HEK293 (cell line): ENCODE measurements around the gene MTMR3.

Source experiments
- CTCF ChIP-seq: fragments of 450-650 bp; formaldehyde crosslinking; IDR thresholded peaks from 2 replicates; pipeline ENCODE4 v1.5.1; 2016; ENCODE audit warnings: missing biosample characterization, missing genetic modification characterization
- HOXA7 ChIP-seq: sonication (generic); formaldehyde crosslinking; IDR thresholded peaks from 2 replicates; pipeline ENCODE4 v1.8.1; 2022; ENCODE audit warnings: missing genetic modification reagents, borderline replicate concordance
- KLF8 ChIP-seq: fragments of 450-650 bp; formaldehyde crosslinking; IDR thresholded peaks from 2 replicates; pipeline ENCODE4 v1.5.1; 2016; ENCODE audit warnings: missing biosample characterization, missing genetic modification characterization
- PRDM10 ChIP-seq: fragments of 450-650 bp; formaldehyde crosslinking; IDR thresholded peaks from 2 replicates; pipeline ENCODE4 v1.5.1; 2016; ENCODE audit warnings: missing biosample characterization, missing genetic modification characterization
- SCRT1 ChIP-seq: fragments of 450-650 bp; formaldehyde crosslinking; IDR thresholded peaks from 2 replicates; pipeline ENCODE4 v1.5.1; 2016; ENCODE audit warnings: missing biosample characterization, missing genetic modification characterization, borderline replicate concordance
- ZNF221 ChIP-seq: fragments of 450-650 bp; formaldehyde crosslinking; IDR thresholded peaks from 2 replicates; pipeline ENCODE4 v1.5.1; 2017; ENCODE audit warnings: missing biosample characterization, missing genetic modification characterization, borderline replicate concordance
- ZNF23 ChIP-seq: fragments of 450-650 bp; formaldehyde crosslinking; IDR thresholded peaks from 2 replicates; pipeline ENCODE4 v1.5.1; 2016; ENCODE audit warnings: missing biosample characterization, missing genetic modification characterization, borderline replicate concordance
- ZNF394 ChIP-seq: fragments of 450-650 bp; formaldehyde crosslinking; IDR thresholded peaks from 2 replicates; pipeline ENCODE4 v1.5.1; 2016; ENCODE audit warnings: missing biosample characterization, missing genetic modification characterization, mild to moderate bottlenecking, moderate library complexity, borderline replicate concordance
- ZNF404 ChIP-seq: fragments of 450-650 bp; formaldehyde crosslinking; IDR thresholded peaks from 2 replicates; pipeline ENCODE4 v1.5.1; 2017; ENCODE audit warnings: missing biosample characterization, missing genetic modification characterization
- ZNF426 ChIP-seq: fragments of 450-650 bp; formaldehyde crosslinking; IDR thresholded peaks from 2 replicates; pipeline ENCODE4 v1.5.1; 2017; ENCODE audit warnings: missing biosample characterization, missing genetic modification characterization, mild to moderate bottlenecking, inconsistent platforms, moderate library complexity
- ZNF514 ChIP-seq: fragments of 450-650 bp; formaldehyde crosslinking; IDR thresholded peaks from 2 replicates; pipeline ENCODE4 v1.5.1; 2016; ENCODE audit warnings: missing biosample characterization, missing genetic modification characterization
- ZNF768 ChIP-seq: fragments of 450-650 bp; formaldehyde crosslinking; IDR thresholded peaks from 2 replicates; pipeline ENCODE4 v1.5.1; 2018; ENCODE audit warnings: missing biosample characterization, mild to moderate bottlenecking, missing genetic modification characterization
- TF ChIP-seq, protein P1 (sequence below): fragments of 450-650 bp; formaldehyde crosslinking; IDR thresholded peaks from 2 replicates; pipeline ENCODE4 v1.5.1; 2016; ENCODE audit warnings: missing biosample characterization, missing genetic modification characterization
- TF ChIP-seq, protein P2 (sequence below): fragments of 450-650 bp; formaldehyde crosslinking; IDR thresholded peaks from 2 replicates; pipeline ENCODE4 v1.5.1; 2016; ENCODE audit warnings: missing biosample characterization, missing genetic modification characterization, low read depth

- TF ChIP-seq HOXA7 (CRISPR knock-in tag) (no peak), SCRT1 (no peak), ZNF221 (tag by site-specific recombination) (no peak), CTCF (tag by site-specific recombination) (no peak), PRDM10 (tag by site-specific recombination) (no peak), ZNF514 (tag by site-specific recombination) (no peak), ZNF768 (tag by site-specific recombination) (no peak), ZNF394 (no peak), ZNF426 (tag by site-specific recombination) (no peak), ZNF23 (no peak), KLF8 (tag by site-specific recombination) (no peak), ZNF404 (tag by site-specific recombination) (no peak)
- TF ChIP-seq, protein P1, sequence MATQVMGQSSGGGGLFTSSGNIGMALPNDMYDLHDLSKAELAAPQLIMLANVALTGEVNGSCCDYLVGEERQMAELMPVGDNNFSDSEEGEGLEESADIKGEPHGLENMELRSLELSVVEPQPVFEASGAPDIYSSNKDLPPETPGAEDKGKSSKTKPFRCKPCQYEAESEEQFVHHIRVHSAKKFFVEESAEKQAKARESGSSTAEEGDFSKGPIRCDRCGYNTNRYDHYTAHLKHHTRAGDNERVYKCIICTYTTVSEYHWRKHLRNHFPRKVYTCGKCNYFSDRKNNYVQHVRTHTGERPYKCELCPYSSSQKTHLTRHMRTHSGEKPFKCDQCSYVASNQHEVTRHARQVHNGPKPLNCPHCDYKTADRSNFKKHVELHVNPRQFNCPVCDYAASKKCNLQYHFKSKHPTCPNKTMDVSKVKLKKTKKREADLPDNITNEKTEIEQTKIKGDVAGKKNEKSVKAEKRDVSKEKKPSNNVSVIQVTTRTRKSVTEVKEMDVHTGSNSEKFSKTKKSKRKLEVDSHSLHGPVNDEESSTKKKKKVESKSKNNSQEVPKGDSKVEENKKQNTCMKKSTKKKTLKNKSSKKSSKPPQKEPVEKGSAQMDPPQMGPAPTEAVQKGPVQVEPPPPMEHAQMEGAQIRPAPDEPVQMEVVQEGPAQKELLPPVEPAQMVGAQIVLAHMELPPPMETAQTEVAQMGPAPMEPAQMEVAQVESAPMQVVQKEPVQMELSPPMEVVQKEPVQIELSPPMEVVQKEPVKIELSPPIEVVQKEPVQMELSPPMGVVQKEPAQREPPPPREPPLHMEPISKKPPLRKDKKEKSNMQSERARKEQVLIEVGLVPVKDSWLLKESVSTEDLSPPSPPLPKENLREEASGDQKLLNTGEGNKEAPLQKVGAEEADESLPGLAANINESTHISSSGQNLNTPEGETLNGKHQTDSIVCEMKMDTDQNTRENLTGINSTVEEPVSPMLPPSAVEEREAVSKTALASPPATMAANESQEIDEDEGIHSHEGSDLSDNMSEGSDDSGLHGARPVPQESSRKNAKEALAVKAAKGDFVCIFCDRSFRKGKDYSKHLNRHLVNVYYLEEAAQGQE (tag by site-specific recombination) = no peak
- TF ChIP-seq, protein P2, sequence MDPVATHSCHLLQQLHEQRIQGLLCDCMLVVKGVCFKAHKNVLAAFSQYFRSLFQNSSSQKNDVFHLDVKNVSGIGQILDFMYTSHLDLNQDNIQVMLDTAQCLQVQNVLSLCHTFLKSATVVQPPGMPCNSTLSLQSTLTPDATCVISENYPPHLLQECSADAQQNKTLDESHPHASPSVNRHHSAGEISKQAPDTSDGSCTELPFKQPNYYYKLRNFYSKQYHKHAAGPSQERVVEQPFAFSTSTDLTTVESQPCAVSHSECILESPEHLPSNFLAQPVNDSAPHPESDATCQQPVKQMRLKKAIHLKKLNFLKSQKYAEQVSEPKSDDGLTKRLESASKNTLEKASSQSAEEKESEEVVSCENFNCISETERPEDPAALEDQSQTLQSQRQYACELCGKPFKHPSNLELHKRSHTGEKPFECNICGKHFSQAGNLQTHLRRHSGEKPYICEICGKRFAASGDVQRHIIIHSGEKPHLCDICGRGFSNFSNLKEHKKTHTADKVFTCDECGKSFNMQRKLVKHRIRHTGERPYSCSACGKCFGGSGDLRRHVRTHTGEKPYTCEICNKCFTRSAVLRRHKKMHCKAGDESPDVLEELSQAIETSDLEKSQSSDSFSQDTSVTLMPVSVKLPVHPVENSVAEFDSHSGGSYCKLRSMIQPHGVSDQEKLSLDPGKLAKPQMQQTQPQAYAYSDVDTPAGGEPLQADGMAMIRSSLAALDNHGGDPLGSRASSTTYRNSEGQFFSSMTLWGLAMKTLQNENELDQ (tag by site-specific recombination) = no peak
These were observed 180.0 kb downstream of the MTMR3 start for GRCh38 chr22:30062950-30063349.
